Spleen (tissue), 7 donors: ENCODE measurements around the gene AQP1.

ENCODE experiments used
- CTCF ChIP-seq, 11 experiments: fragments of 200-600 bp in 7 of 11; fragments of 450-650 bp in 4 of 11; sonication (generic) in 4 of 11; IDR thresholded peaks in 8 of 11; conservative IDR thresholded peaks in 3 of 11; 1 replicate in 7 of 11; 2 replicates in 4 of 11; pipeline versions ENCODE4 v1.4.0 to v1.8.0; 2016 to 2021; ENCODE audit warnings: antibody characterized with exemption in 11 of 11, inconsistent platforms in 4 of 11, mild to moderate bottlenecking in 1 of 11
- POLR2A ChIP-seq, 3 donors: fragments of 450-650 bp; IDR thresholded peaks; one replicate each; pipeline ENCODE4 v1.5.1; 2017; ENCODE audit warnings: antibody characterized with exemption in 3 of 3, mild to moderate bottlenecking in 1 of 3
- donor health status: DM: no; HTN: no; CAD: no; lungs with moderate emphysema.
- donor health status: DM: no; HTN: no; CAD: no.
- donor health status: DM: no; HTN: no; CAD: no.

DNA sequence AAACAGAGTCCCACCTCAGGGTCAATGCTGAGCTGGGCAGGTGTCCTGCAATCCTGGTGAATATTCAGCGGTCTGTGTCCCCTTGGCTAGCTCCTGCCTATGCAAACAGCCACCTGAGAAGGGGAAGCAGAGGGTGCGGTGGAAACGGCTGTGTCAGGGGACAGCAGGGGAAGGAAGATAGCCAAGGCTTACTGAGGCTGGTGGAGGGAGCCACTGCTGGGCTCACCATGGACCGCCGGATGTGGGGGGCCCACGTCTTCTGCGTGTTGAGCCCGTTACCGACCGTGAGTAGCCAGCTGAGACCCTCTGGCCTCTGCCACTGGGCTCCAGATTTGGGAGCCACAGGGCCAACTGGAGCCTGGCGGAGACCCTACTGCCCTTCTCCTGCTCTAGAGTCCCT is 52.2 kb downstream of the AQP1 start, which contains the start of gene GHRHR:
- TF ChIP-seq CTCF (IDR thresholded peaks at IDR 0.05 in 8 of 11, conservative IDR thresholded peaks at IDR 0.05 in 3 of 11) = no peak
- no peak for TF ChIP-seq POLR2A (IDR thresholded peaks at IDR 0.05)
